Adrenal gland (tissue), 5 donors: ENCODE measurements around the gene FAM118A.
"Not testable (repeated sequence)": the region's sequence is repeated elsewhere in the genome, so short reads cannot be mapped to it uniquely, and the experiment has no call there.

ENCODE experiments used
- POLR2A ChIP-seq, 2 donors: fragments of 450-650 bp; IDR thresholded peaks; one replicate each; pipeline ENCODE4 v1.6.1; 2017; ENCODE audit warnings: antibody characterized with exemption in 2 of 2, mild to moderate bottlenecking in 2 of 2, moderate library complexity in 1 of 2
- TF ChIP-seq, protein P1 (sequence below), 6 experiments: fragments of 450-650 bp in 4 of 6; fragments of 200-600 bp in 2 of 6; sonication (generic) in 1 of 6; IDR thresholded peaks; 1 replicate in 5 of 6; 2 replicates in 1 of 6; pipeline versions ENCODE4 v1.5.1 to v1.8.0; 2016 to 2021; ENCODE audit warnings: antibody characterized with exemption in 6 of 6, mild to moderate bottlenecking in 2 of 6, moderate library complexity in 1 of 6
- donor health status: DM: no; HTN: no; CAD: no.

DNA sequence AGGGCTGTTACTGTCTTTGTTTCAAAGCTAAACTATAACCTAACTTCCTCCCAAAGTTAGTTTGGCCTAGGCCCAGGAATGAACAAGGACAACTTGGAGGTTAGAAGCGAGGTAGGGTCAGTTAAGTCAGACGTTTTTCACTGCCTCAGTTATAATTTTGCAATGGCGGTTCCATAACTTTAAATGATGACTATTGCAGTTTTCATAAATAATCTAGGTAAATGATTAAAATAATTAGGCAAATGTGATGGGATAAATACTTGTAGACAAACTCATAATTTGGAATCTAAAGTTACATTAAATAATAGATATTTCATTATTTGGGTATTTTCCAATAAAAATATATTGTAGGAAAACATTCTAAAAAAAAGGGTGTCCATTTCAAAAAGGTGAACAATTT lies 63.9 kb downstream of the FAM118A start:
- TF ChIP-seq, protein P1, sequence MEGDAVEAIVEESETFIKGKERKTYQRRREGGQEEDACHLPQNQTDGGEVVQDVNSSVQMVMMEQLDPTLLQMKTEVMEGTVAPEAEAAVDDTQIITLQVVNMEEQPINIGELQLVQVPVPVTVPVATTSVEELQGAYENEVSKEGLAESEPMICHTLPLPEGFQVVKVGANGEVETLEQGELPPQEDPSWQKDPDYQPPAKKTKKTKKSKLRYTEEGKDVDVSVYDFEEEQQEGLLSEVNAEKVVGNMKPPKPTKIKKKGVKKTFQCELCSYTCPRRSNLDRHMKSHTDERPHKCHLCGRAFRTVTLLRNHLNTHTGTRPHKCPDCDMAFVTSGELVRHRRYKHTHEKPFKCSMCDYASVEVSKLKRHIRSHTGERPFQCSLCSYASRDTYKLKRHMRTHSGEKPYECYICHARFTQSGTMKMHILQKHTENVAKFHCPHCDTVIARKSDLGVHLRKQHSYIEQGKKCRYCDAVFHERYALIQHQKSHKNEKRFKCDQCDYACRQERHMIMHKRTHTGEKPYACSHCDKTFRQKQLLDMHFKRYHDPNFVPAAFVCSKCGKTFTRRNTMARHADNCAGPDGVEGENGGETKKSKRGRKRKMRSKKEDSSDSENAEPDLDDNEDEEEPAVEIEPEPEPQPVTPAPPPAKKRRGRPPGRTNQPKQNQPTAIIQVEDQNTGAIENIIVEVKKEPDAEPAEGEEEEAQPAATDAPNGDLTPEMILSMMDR (IDR thresholded peaks at IDR 0.05), result not testable (repeated sequence)
- not testable (repeated sequence) for TF ChIP-seq POLR2A (IDR thresholded peaks at IDR 0.05)
